DND-41 (cell line): ENCODE data around the gene TNNC1.

Source experiments
- CTCF ChIP-seq: IDR thresholded peaks from 2 replicates; pipeline ENCODE4 v1.5.1; 2012; ENCODE audit warnings: borderline replicate concordance, low read length, moderate library complexity, mild to moderate bottlenecking; ENCODE audit not compliant: poor library complexity, severe bottlenecking; ENCODE audit errors: extremely low read depth
- EZH2 ChIP-seq: IDR thresholded peaks from 3 replicates; pipeline ENCODE4 v1.6.1; 2012; ENCODE audit warnings: borderline replicate concordance, low read depth, mild to moderate bottlenecking, moderate library complexity, low read length, inconsistent platforms; ENCODE audit not compliant: severe bottlenecking

DNA sequence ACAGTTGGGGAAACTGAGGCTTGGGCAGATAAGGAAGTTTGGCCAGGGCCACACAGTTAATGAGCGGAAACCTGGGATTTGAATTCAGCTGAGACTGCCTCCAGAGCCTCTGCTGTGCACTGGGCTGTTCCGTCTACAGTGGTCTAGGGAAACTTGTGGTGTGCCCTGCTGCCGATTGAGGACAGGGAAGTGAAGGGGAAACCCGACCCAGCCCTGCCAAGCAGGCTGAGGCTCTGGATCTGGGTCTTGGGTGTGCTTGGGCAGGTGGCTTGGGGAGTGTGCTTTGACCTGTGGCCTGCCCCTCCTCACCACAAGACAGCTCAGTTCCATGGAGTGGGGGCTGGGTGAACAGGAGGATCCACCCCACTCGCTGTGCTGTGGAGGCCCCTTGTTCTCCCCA, 19.2 kb upstream of the TNNC1 start:
- TF ChIP-seq CTCF, result no peak
- no peak for TF ChIP-seq EZH2
